Thyroid gland (tissue), 4 donors: Measurements from ENCODE around the gene LMO7.

Experiments
- POLR2A ChIP-seq, 2 donors: fragments of 450-650 bp; IDR thresholded peaks; one replicate each; pipeline ENCODE4 v1.6.1; 2017; ENCODE audit warnings: antibody characterized with exemption in 2 of 2, mild to moderate bottlenecking in 2 of 2, moderate library complexity in 1 of 2
- TF ChIP-seq, protein P1 (sequence below), 6 experiments: fragments of 200-600 bp in 3 of 6; fragments of 450-650 bp in 3 of 6; sonication (generic) in 3 of 6; IDR thresholded peaks; one replicate each; pipeline ENCODE4 v1.5.1; 2016 to 2019; ENCODE audit warnings: antibody characterized with exemption in 6 of 6, mild to moderate bottlenecking in 2 of 6, inconsistent platforms in 1 of 6, moderate library complexity in 1 of 6

DNA sequence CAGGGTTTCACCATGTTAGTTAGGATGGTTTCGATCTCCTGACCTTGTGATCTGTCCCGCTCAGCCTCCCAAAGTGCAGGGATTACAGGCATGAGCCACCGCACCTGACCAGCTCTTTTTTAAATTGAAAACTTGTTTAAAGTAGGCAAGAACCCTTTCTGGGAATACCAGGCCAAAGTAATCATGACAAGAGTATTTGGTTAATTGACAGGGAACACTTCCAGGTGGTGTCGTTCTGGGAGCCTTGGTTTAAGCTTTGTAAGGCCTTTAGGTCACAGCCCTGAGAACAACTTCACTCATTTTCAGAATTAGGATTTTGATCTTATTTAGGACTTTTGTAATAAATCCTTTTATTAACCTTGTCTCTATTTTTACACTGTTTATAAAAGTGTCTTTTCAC, 115.2 kb downstream of the LMO7 start:
- TF ChIP-seq, protein P1, sequence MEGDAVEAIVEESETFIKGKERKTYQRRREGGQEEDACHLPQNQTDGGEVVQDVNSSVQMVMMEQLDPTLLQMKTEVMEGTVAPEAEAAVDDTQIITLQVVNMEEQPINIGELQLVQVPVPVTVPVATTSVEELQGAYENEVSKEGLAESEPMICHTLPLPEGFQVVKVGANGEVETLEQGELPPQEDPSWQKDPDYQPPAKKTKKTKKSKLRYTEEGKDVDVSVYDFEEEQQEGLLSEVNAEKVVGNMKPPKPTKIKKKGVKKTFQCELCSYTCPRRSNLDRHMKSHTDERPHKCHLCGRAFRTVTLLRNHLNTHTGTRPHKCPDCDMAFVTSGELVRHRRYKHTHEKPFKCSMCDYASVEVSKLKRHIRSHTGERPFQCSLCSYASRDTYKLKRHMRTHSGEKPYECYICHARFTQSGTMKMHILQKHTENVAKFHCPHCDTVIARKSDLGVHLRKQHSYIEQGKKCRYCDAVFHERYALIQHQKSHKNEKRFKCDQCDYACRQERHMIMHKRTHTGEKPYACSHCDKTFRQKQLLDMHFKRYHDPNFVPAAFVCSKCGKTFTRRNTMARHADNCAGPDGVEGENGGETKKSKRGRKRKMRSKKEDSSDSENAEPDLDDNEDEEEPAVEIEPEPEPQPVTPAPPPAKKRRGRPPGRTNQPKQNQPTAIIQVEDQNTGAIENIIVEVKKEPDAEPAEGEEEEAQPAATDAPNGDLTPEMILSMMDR (IDR thresholded peaks at IDR 0.05): no peak
- no peak for TF ChIP-seq POLR2A (IDR thresholded peaks at IDR 0.05)
